Neuronal stem cell (in vitro differentiated cells): ENCODE results near the gene NSUN3.

ENCODE experiments used
- DNase-seq: peaks from one replicate; pipeline ENCODE4 v3.0.0-alpha.2; 2013; ENCODE audit warnings: low spot score
- H2AFZ ChIP-seq: one replicate; pipeline ENCODE4 v1.6.1; 2013; ENCODE audit warnings: mild to moderate bottlenecking, low read length, inconsistent platforms
- H2AK5ac ChIP-seq: 2 replicates; pipeline ENCODE4 v1.6.1; 2013; ENCODE audit warnings: low read depth, mild to moderate bottlenecking, inconsistent platforms, low read length, moderate library complexity, mixed read lengths
- H2BK120ac ChIP-seq: 2 replicates; pipeline ENCODE4 v1.6.1; 2013; ENCODE audit warnings: low read depth, mild to moderate bottlenecking, inconsistent platforms, low read length, moderate library complexity, mixed read lengths
- H2BK12ac ChIP-seq: one replicate; pipeline ENCODE4 v1.6.1; 2013; ENCODE audit warnings: low read length, inconsistent platforms
- H2BK15ac ChIP-seq: 2 replicates; pipeline ENCODE4 v1.6.1; 2013; ENCODE audit warnings: mild to moderate bottlenecking, low read length, inconsistent platforms, mixed read lengths
- H2BK5ac ChIP-seq: one replicate; pipeline ENCODE4 v1.6.1; 2013; ENCODE audit warnings: inconsistent platforms, mild to moderate bottlenecking, low read length, moderate library complexity
- H3K14ac ChIP-seq: one replicate; pipeline ENCODE4 v1.6.1; 2013; ENCODE audit warnings: low read length, inconsistent platforms
- H3K18ac ChIP-seq: 2 replicates; pipeline ENCODE4 v1.6.1; 2013; ENCODE audit warnings: low read length, inconsistent platforms
- H3K23ac ChIP-seq: 2 replicates; pipeline ENCODE4 v1.6.1; 2013; ENCODE audit warnings: low read depth, mild to moderate bottlenecking, mixed read lengths, low read length, inconsistent platforms; ENCODE audit not compliant: poor library complexity
- H3K27ac ChIP-seq: replicated peaks from 3 replicates; pipeline ENCODE4 v1.5.1; 2013; ENCODE audit warnings: low read length, inconsistent platforms
- H3K27me3 ChIP-seq, 3 experiments: 2 replicates each; pipeline ENCODE4 v1.6.1; 2013; ENCODE audit warnings: low read length in 3 of 3, mild to moderate bottlenecking in 2 of 3, inconsistent platforms in 1 of 3, low read depth in 1 of 3, mixed read lengths in 1 of 3, moderate library complexity in 1 of 3; ENCODE audit not compliant: control insufficient read depth in 3 of 3, insufficient read depth in 3 of 3
- H3K36me3 ChIP-seq, 2 donors: replicated peaks in 1 of 2; 2 replicates each; pipeline ENCODE4 v1.6.1; 2013; ENCODE audit warnings: low read length in 2 of 2; ENCODE audit not compliant: control insufficient read depth in 2 of 2, insufficient read depth in 2 of 2
- H3K4ac ChIP-seq: 2 replicates; pipeline ENCODE4 v1.6.1; 2013; ENCODE audit warnings: inconsistent platforms, mild to moderate bottlenecking, low read length, moderate library complexity
- H3K4me1 ChIP-seq, 2 donors: 1 replicate in 1 of 2; 2 replicates in 1 of 2; pipeline ENCODE4 v1.6.1; 2013; ENCODE audit warnings: low read length in 2 of 2, low read depth in 1 of 2; ENCODE audit not compliant: control insufficient read depth in 2 of 2, insufficient read depth in 1 of 2
- H3K4me2 ChIP-seq: one replicate; pipeline ENCODE4 v1.6.1; 2013; ENCODE audit warnings: mild to moderate bottlenecking, low read length, inconsistent platforms; ENCODE audit not compliant: insufficient read depth, poor library complexity, severe bottlenecking
- H3K4me3 ChIP-seq, 2 donors: 2 replicates each; pipeline ENCODE4 v1.5.1; 2013; ENCODE audit warnings: low read length in 2 of 2, mild to moderate bottlenecking in 2 of 2, inconsistent platforms in 1 of 2, moderate library complexity in 1 of 2
- H3K79me1 ChIP-seq: one replicate; pipeline ENCODE4 v1.6.1; 2013; ENCODE audit warnings: low read depth, mild to moderate bottlenecking, inconsistent platforms, low read length, moderate library complexity
- H3K9ac ChIP-seq: one replicate; pipeline ENCODE4 v1.6.1; 2013; ENCODE audit warnings: mild to moderate bottlenecking, low read depth, low read length, inconsistent platforms; ENCODE audit not compliant: poor library complexity
- H3K9me3 ChIP-seq, 2 donors: replicated peaks in 1 of 2; 2 replicates each; pipeline versions ENCODE3 to v1.6.1; 2013; ENCODE audit warnings: low read length in 2 of 2, mild to moderate bottlenecking in 2 of 2, inconsistent platforms in 1 of 2, low read depth in 1 of 2, mixed read lengths in 1 of 2, moderate library complexity in 1 of 2; ENCODE audit not compliant: control insufficient read depth in 2 of 2, insufficient read depth in 1 of 2
- H4K8ac ChIP-seq: one replicate; pipeline ENCODE4 v1.6.1; 2013; ENCODE audit warnings: low read depth, mild to moderate bottlenecking, inconsistent platforms, low read length, moderate library complexity
- H4K91ac ChIP-seq: one replicate; pipeline ENCODE4 v1.6.1; 2013; ENCODE audit warnings: low read length, low read depth, mild to moderate bottlenecking, inconsistent platforms; ENCODE audit not compliant: poor library complexity
- WGBS, 2 donors: extraction: QIAGEN DNeasy Blood & Tissue Kit; methylation state at CpG; one replicate each; pipeline ENCODE4 v1.1.7; 2013; ENCODE audit warnings: missing lambda C conversion rate in 2 of 2, mixed read lengths in 1 of 2; ENCODE audit not compliant: insufficient read length in 2 of 2, insufficient replicate concordance in 1 of 2; ENCODE audit errors: extremely low coverage in 2 of 2; 5-methylcytosine and 5-hydroxymethylcytosine counted together

Gene NSUN3

GRCh38 chr3:94130690-94131089 is 67.8 kb downstream of the NSUN3 start:
- Histone ChIP-seq H3K36me3 (peaks cover 0 to 40% of the 10 kb centered on the region in 2 donors), H2AFZ (no peak overlapping the region), H3K23ac (no peak overlapping the region), H4K8ac (no peak overlapping the region), H3K4me1 (peaks cover 0 to 3% of the 10 kb centered on the region in 2 donors), H3K18ac (no peak overlapping the region), H2BK12ac (no peak overlapping the region), H3K4ac (no peak overlapping the region), H3K4me2 (no peak overlapping the region), H2BK5ac (no peak overlapping the region), H3K4me3 (no peak overlapping the region), H2BK120ac (no peak overlapping the region), H3K9ac (no peak overlapping the region), H3K9me3 (no peaks in the 10 kb centered on the region), H2AK5ac (no peak overlapping the region), H4K91ac (no peak overlapping the region), H3K79me1 (no peaks in the 10 kb centered on the region), H3K27me3 (no peaks in the 10 kb centered on the region), H3K14ac (no peak overlapping the region), H2BK15ac (no peak overlapping the region), H3K27ac (no peak overlapping the region)
- WGBS, 2 donors: no CpG with 5 or more reads among the region's 2 CpGs
- DNase-seq: no peak

GRCh38 chr3:94132777-94133176 is 69.9 kb downstream of the NSUN3 start:
- no peaks in the 10 kb centered on the region for H3K9me3 ChIP-seq
- no peak overlapping the region for H3K18ac ChIP-seq
- H4K8ac ChIP-seq: no peak overlapping the region
- no peak overlapping the region for H3K23ac ChIP-seq
- DNase-seq: no peak
- H2AFZ ChIP-seq: no peak overlapping the region
- H2AK5ac ChIP-seq: no peak overlapping the region
- no peaks in the 10 kb centered on the region for H3K79me1 ChIP-seq
- no peak overlapping the region for H2BK15ac ChIP-seq
- H4K91ac ChIP-seq: no peak overlapping the region
- no peak overlapping the region for H3K27ac ChIP-seq
- no peak overlapping the region for H3K4me2 ChIP-seq
- peaks cover 0 to 22% of the 10 kb centered on the region in 2 donors for H3K36me3 ChIP-seq
- no peak overlapping the region for H3K4me3 ChIP-seq
- peaks cover 0 to 3% of the 10 kb centered on the region in 2 donors for H3K4me1 ChIP-seq
- H3K27me3 ChIP-seq: no peaks in the 10 kb centered on the region
- H2BK120ac ChIP-seq: no peak overlapping the region
- H3K4ac ChIP-seq: no peak overlapping the region
- H3K9ac ChIP-seq: no peak overlapping the region
- H3K14ac ChIP-seq: no peak overlapping the region
- no CpG with 5 or more reads among the region's 1 CpG for WGBS, 2 donors
- no peak overlapping the region for H2BK12ac ChIP-seq
- H2BK5ac ChIP-seq: no peak overlapping the region

GRCh38 chr3:94136133-94136532 is 73.3 kb downstream of the NSUN3 start:
- no peak overlapping the region for H2BK5ac ChIP-seq
- H3K14ac ChIP-seq: no peak overlapping the region
- no peak overlapping the region for H2BK15ac ChIP-seq
- DNase-seq: no peak
- no peak overlapping the region for H3K4me3 ChIP-seq
- H2BK120ac ChIP-seq: no peak overlapping the region
- H3K36me3 ChIP-seq: no peaks in the 10 kb centered on the region
- no peak overlapping the region for H4K91ac ChIP-seq
- H3K4me2 ChIP-seq: no peak overlapping the region
- no peak overlapping the region for H3K4ac ChIP-seq
- no peak overlapping the region for H3K27ac ChIP-seq
- H2AFZ ChIP-seq: no peak overlapping the region
- H3K9ac ChIP-seq: no peak overlapping the region
- H2AK5ac ChIP-seq: no peak overlapping the region
- H3K27me3 ChIP-seq: no peaks in the 10 kb centered on the region
- no CpG with 5 or more reads among the region's 1 CpG for WGBS, 2 donors
- no peak overlapping the region for H4K8ac ChIP-seq
- H3K18ac ChIP-seq: no peak overlapping the region
- H3K9me3 ChIP-seq: no peaks in the 10 kb centered on the region
- H2BK12ac ChIP-seq: no peak overlapping the region
- no peaks in the 10 kb centered on the region for H3K4me1 ChIP-seq
- no peak overlapping the region for H3K23ac ChIP-seq
- no peaks in the 10 kb centered on the region for H3K79me1 ChIP-seq

- no peak overlapping the region for H2BK120ac ChIP-seq
- H3K79me1 ChIP-seq: no peaks in the 10 kb centered on the region
- H3K4me1 ChIP-seq: no peaks in the 10 kb centered on the region
- no CpG with 5 or more reads among the region's 6 CpGs for WGBS, 2 donors
- no peak overlapping the region for H2BK15ac ChIP-seq
- H3K9me3 ChIP-seq: no peaks in the 10 kb centered on the region
- H2AK5ac ChIP-seq: no peak overlapping the region
- H3K18ac ChIP-seq: no peak overlapping the region
- H3K4me3 ChIP-seq: no peak overlapping the region
- H3K9ac ChIP-seq: no peak overlapping the region
- no peak overlapping the region for H3K23ac ChIP-seq
- H3K4me2 ChIP-seq: no peak overlapping the region
- H3K4ac ChIP-seq: no peak overlapping the region
- no peak overlapping the region for H2AFZ ChIP-seq
- no peak overlapping the region for H2BK5ac ChIP-seq
- no peaks in the 10 kb centered on the region for H3K27me3 ChIP-seq
- H4K8ac ChIP-seq: no peak overlapping the region
- H3K36me3 ChIP-seq: no peaks in the 10 kb centered on the region
- no peak overlapping the region for H3K14ac ChIP-seq
- no peak overlapping the region for H4K91ac ChIP-seq
- no peak overlapping the region for H2BK12ac ChIP-seq
- no peak overlapping the region for H3K27ac ChIP-seq
- DNase-seq: no peak
These were observed 74.5 kb downstream of the NSUN3 start for GRCh38 chr3:94137377-94137776.
